Activated T-helper 1 cell treated with anti-CD3 and anti-CD28 coated beads, Interleukin-2, amount 50 U/mL, for 16 hours (primary cell): ENCODE measurements around the gene DBNL.
A peak's percentile ranks its signal among the peaks of the same experiment; 100 is the strongest.
"Not testable (repeated sequence)": the region's sequence is repeated elsewhere in the genome, so short reads cannot be mapped to it uniquely, and the experiment has no call there.

Source experiments
- DNase-seq, 2 donors: peaks; one replicate each; pipeline ENCODE4 v3.0.0-alpha.2; 2020; ENCODE audit warnings: low read depth in 1 of 2, low spot score in 1 of 2

The DBNL gene

GRCh38 chr7:44044315-44045225 is at the start of gene DBNL:
TSS of gene DBNL (plus strand) at chr7:44044702. CDS start at chr7:44044738, 36 bp downstream.
- DNase-seq = peak; percentile 83 to 87

DNA sequence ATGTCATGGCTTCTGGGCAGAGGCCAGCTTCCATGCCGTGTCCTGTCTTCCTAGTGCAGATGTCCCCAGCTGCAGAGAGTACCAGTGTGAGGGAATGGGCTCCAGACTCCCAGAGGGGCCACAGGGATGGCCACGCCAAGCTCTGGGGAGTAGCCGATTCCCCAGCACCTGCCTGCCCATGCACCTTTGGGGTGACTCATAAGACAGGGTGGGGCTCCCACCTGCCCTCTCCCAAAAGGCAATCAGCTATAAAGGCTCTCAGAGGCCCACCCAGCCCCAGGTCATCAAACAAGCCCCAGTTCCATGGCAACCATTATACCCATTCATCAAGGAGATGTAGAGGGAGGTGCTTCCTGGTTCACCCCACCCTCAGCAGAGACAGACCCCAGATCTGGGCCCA is 47.0 kb upstream of the DBNL start, which contains the start of gene SPDYE1:
Gene SPDYE1 (plus strand): TSS at position 366 of the 400 bp plus-strand sequence. CDS start 2,053 bp downstream, outside the sequence.
- DNase-seq = not testable (repeated sequence)

GRCh38 chr7:44012081-44012480 is 32.4 kb upstream of the DBNL start:
- not testable (repeated sequence) for DNase-seq

DNA sequence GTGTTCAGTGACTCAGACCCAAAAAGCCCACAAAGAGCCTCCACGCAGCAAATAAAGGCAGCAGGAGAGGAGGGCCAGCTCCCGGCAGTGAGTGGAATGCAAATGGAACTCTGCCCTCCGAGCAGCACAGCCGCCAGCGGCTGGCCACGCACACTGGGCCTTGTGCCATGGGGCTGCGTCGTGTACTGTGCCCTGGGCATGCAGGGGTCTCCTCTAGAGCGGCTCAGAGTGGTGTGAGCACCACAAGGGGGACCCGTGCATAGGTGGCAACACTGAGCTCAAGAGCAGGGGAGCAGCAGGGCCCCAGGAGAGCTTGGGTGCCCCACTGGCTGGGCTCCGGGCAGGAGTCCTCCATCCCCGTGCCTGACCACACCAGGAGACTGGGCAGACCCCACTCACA is 29.4 kb upstream of the DBNL start:
- DNase-seq = not testable (repeated sequence)

DNA sequence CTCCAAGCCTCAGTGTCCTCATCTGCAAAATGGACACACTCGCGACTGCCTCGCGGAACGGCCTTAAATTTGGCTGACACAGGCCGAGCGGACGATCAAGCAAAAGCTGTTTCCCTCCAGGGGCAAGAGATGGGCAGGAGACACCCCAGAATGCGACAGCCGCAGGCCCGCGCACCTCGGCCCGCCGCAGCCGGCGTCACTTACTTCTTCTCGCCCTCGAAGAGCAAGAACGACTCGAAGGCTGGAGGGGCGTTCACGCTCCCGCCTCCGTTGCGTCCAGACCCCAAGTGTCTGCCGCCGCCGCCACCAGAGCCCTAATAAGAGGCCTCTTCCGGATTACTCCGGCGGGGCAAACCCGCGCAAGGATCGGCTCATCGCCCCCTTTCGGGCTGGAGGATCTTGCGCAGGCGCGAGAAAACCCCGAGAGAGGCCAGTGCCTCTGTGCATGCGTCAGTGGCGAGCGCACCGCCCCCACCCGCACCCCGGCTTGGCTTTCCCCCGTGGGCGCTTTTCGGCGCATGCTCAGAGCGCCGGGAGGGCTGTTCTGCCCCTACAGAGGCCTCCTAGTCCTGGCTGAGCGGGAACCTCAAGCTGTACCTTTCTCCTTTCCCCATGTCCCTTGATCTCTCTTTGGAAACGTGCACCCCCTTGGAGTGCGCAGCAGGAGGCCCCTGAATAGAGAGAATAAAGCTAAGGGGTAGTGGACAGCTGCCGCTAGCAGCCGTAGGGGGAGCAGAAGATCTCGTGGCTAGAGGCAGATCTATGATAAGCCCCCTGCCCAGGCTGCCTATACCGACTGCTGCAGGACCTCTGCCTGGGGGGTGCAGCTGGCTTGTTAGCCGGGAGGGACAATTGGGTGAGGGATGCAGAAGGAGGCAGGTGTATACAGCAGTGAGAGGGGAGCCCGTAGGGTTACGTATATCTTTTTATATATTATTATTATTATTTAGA is 25.4 kb upstream of the DBNL start:
- DNase-seq = peak; percentile 99

- not testable (repeated sequence) for DNase-seq
Observed at GRCh38 chr7:44019825-44020224, 24.7 kb upstream of the DBNL start.

DNA sequence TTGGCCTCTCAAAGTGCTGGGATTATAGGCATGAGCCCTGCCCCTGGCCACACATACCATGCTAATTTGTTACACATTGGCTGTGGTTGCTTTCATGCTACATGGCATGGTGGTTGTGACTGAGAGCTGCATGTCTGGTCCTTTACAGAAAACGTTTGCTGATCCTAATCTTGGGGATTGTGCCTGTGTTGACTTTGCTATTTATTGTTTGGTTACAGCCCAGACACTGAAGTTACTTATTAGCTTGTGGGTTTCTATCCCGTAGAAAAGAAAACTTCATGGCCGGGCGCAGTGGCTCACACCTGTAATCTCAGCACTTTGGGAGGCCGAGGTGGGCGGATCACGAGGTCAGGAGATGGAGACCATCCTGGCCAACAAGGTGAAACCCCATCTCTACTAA is 22.4 kb upstream of the DBNL start:
- not testable (repeated sequence) for DNase-seq

DNA sequence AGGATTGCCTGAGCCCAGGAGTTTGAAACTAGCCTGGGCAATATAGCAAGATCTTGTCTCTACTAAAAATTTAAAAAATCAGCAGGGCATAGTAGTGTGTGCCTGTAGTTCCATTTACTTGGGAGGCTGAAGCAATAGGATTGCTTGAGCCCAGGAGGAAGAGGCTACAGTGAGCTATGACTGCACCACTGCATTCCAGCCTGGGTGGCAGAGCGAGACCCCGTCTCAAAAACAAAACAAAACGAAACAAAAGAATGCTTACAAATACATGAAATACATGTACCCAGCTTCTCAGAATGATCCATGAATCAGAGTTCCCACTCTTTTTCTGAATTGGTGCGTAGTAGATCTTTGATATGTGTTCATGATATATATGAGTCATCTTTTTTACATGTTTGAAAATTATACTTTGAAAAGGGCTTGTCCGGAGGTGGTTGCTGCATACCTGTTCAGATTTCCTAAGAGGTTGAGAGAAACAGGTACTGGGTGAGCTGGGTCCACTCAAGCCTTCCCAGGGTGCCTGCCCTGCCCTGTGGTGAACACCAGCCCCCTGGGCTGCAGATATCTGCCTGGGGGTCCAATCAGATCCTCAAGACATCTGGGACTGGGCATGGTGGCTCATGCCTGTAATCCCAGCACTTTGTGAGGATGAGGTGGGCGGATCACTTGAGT is 21.6 kb upstream of the DBNL start:
- DNase-seq = not testable (repeated sequence)

DNA sequence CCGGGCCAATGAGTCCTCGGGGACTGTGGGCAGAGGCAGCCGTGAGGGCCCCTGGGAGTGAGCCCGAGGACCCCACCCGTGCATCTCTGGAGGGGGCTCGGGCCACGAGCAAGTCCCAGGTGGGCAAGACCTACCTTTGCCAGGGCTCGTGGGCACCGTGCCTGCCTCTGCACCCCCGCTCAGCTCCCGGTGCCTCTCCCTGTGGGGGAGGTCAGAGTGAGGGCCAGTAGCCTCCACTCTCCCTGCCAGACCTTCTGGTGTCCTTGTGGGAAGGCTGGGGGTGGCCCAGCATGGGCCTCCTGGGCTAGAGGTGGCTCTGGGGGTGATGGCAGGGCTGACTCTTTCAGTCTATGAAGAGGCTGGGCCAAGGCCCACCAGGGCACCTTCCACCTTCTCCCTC is 15.1 kb upstream of the DBNL start:
- not testable (repeated sequence) for DNase-seq

GRCh38 chr7:44030029-44030428 is 14.5 kb upstream of the DBNL start:
- not testable (repeated sequence) for DNase-seq

GRCh38 chr7:44031319-44031718 is 13.2 kb upstream of the DBNL start:
- not testable (repeated sequence) for DNase-seq

DNA sequence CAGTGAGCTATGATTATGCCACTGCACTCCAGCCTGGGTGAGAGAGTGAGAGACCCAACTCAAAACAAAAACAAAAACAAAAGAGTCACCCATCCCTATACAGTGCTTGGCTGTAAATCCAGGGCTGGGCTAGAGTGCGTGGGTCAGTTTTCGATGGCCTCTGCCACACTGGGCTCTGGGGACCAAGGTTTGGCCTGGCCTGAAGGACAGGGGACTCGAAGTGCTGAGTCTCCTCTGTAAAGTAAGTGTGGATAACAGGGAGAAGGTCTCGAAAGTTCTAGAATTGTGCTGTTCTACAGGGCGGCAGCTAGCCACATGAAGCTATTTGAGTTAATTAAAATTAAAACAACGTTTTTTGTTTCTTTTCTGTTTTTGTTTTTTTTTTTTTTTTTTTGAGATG is 12.5 kb upstream of the DBNL start:
- DNase-seq = not testable (repeated sequence)

- DNase-seq = not testable (repeated sequence)
Observed at GRCh38 chr7:44033971-44034844, 10.3 kb upstream of the DBNL start.

DNA sequence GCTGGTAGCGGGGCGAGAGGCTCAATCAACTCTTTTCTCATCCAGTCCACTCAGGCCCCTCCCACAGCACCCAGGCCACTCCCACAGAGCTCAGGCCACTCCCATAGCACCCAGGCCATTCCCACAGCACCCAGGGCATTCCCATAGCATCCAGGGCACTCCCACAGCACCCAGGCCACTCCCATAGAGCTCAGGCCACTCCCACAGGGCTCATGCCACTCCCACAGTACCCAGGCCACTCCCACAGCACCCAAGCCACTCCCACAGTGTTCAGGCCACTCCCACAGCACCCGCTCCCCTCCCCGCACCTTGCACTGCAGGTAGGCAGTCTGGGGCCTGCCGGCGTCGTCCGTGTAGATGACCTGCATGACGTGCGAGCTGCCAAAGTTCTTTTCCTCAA is 8.1 kb upstream of the DBNL start:
- DNase-seq = not testable (repeated sequence)

DNA sequence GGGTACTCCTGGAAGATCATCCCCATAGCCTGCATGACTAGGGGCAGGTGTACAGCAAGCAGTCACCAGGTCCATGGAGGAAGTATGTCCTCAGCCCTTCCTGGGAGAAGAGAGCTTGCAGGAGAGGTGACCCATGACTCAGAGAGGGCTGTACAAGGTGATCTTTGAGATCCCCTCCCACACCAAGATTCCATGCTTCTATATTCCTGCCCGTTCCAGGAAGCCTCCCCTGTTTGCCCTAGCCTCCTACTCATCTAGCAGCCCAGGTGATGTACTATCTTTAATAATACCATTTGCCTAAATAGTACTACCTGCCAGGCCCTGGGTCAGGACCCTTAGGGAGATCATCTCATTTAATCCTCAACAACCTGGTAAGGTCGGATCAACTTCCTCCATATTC is 6.6 kb upstream of the DBNL start:
- DNase-seq = not testable (repeated sequence)

DNA sequence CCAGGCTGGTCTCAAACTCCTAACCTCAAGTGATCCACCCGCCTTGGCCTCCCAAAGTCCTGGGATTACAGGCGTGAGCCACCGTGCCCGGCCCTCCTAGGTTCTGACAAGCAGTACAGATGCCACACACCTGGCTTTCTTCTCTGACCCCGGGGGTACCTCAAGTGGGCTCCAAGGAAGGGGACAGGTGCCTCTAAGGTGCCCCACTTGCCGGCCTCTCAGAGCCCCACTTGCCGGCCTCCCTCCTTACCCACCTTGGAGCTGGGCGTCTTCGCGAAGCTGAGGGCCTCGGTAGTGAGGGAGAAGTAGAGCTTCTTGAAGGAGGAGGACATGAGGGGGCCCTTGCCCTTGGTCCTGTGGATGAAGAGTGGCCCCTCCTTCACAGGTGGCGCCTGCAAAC is 5.9 kb upstream of the DBNL start:
- not testable (repeated sequence) for DNase-seq

DNA sequence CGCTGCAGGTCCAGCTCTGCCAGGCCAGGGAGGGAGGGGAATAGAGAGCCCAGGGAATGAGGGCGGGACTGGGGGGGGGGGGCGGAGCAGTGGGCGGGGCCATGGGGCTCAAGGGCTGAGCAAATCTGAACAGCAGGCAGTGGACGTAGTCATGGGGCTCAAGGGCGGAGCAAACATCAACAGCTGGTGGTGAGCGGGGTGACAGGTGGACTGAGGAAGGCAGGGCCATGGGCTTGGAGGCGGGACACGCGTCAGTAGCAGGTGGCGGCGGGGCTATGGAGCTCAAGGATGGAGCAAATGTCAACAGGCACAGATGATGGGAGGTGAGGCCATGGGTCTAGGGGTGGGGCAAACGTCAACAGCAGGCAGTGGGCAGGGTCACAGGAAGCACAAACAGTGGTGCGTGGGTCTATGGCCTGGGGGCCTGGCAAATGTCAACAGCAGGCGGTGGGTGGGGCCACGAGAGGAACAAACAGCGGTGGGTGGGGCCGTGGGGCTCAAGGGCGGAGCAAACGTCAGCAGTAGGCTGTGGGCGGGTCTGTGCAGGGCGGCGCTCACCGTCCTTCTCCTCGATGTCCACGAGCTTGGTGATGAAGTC is 5.4 kb upstream of the DBNL start:
- DNase-seq = peak; percentile 68 to 69

DNA sequence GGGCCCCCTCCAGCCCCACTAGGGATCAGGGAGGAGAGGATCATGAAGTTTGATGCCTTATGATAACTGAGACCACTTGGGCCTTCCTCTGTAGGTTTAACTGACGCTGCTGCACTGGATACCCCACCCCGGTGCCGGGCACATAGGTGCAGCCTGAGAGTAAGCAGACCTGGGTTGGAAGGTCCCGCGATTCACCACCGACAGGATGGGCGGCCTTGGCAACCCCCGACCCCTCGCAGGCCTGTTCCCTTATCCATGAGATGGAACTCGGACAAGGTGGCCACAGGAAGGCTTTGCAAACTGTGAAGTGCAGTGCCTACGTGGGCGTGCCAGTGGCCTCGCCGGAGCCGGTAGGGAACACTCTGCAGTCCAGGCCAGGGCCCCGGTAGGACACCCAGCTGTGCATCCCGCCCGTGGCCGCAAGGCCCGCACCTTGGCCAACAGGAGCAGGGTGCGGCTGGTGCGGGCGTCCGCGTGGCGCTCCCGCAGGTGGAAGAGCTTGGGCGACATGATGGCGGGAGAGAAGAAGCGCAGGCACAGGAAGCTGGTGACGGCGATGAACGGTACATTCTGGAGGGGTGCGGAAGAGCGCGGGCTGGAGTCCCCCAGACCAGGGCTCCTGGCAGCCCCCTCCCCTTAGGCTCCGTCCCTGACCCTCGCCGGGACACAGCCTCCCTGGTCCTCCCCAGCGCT is 4.6 kb upstream of the DBNL start:
- DNase-seq = not testable (repeated sequence)

DNA sequence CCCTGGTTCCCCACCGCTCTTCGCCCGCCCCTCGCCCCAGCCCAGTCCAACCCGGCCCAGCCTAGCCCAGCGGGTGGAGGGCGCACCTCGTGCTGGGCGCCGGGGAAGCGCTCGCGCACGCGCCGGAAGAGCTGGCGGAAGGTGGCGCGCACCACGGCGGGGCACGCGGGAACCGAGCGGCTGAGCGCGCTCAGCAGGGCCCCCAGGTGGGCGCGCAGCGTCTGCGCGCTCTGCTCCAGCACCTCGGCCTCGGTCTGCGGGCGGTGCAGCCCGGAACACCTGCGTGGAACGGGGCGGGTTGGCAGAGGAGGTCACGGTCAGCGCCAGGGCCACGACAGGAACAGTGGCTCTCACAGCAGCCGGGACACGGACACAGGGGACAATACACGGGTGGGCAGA is 4.0 kb upstream of the DBNL start:
- DNase-seq = peak in 1 of 2 donors; percentile 59
